Fibroblast of pulmonary artery (primary cell): Measurements from ENCODE around the gene ACSL6.

ENCODE experiments used
- DNase-seq: peaks from one replicate; pipeline ENCODE4 v3.0.0-alpha.2; 2010; ENCODE audit warnings: low read depth
- H3K4me3 ChIP-seq: replicated peaks from 2 replicates; pipeline ENCODE4 v1.5.1; 2011; ENCODE audit warnings: low read depth, mild to moderate bottlenecking, control low read depth, low read length, moderate library complexity
- TF ChIP-seq, protein P1 (sequence below): IDR thresholded peaks from 2 replicates; pipeline ENCODE4 v1.5.1; 2011; ENCODE audit warnings: mild to moderate bottlenecking, control low read depth, low read length, inconsistent platforms; ENCODE audit errors: missing control alignments

ACSL6 gene

DNA sequence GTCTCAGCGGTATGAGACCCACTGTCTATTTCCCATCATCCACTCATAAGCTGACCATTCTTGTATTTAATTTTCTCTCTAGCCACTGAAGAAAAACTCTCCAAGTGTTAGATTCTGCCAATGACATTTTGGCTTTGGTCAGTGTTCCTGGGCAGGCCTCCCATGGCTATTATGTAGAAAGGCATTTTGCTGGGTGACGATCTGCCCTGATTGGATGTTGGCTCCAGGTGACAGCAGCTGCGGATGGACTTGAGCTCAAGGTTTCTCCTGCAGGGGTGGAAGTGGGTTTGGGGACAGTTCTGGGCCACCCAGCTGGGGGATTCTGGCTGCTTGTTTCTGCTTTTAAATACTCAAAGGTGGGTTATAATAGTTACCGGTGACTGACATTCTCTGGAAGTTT, 31.6 kb downstream of the ACSL6 start:
- TF ChIP-seq, protein P1, sequence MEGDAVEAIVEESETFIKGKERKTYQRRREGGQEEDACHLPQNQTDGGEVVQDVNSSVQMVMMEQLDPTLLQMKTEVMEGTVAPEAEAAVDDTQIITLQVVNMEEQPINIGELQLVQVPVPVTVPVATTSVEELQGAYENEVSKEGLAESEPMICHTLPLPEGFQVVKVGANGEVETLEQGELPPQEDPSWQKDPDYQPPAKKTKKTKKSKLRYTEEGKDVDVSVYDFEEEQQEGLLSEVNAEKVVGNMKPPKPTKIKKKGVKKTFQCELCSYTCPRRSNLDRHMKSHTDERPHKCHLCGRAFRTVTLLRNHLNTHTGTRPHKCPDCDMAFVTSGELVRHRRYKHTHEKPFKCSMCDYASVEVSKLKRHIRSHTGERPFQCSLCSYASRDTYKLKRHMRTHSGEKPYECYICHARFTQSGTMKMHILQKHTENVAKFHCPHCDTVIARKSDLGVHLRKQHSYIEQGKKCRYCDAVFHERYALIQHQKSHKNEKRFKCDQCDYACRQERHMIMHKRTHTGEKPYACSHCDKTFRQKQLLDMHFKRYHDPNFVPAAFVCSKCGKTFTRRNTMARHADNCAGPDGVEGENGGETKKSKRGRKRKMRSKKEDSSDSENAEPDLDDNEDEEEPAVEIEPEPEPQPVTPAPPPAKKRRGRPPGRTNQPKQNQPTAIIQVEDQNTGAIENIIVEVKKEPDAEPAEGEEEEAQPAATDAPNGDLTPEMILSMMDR: no peak
- no peak for DNase-seq
- H3K4me3 ChIP-seq: no peak overlapping the region

- no peak overlapping the region for H3K4me3 ChIP-seq
- DNase-seq: peak; percentile 2
- TF ChIP-seq, protein P1: no peak
These were observed 34.2 kb downstream of the ACSL6 start for GRCh38 chr5:131977212-131977604.

- DNase-seq: no peak
- H3K4me3 ChIP-seq: no peak overlapping the region
- TF ChIP-seq, protein P1: no peak
These were observed 34.8 kb downstream of the ACSL6 start for GRCh38 chr5:131976414-131977211.

- no peak overlapping the region for H3K4me3 ChIP-seq
- DNase-seq: no peak
These were observed 36.3 kb downstream of the ACSL6 start for GRCh38 chr5:131974956-131975726.

DNA sequence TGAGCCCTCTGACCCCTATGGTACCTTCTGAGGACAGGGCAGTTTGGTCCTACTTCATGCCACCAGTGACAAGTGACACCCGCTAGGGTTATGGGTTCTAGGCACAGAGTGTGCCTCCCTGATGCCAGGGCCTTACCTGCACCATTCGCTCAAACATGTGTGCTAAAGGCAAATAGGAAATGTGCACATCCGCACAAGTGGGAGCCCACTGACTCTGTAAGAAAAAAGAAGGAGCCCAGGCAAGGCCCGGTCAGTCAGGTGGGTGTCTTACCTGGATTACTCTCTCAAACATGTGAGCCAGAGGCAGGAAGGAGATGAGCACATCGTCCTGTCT, 36.9 kb downstream of the ACSL6 start:
- DNase-seq: no peak
- TF ChIP-seq, protein P1: no peak
- H3K4me3 ChIP-seq: no peak overlapping the region

More at GRCh38 chr5:131974956-131975726, 36.3 kb downstream of the ACSL6 start:
- TF ChIP-seq, protein P1: no peak

- no peak overlapping the region for H3K4me3 ChIP-seq
- no peak for DNase-seq
- TF ChIP-seq, protein P1: no peak
These were observed 37.4 kb downstream of the ACSL6 start for GRCh38 chr5:131974016-131974415.
